ENCODE data around the gene CDK11B.
"Not testable (repeated sequence)": the region's sequence is repeated elsewhere in the genome, so short reads cannot be mapped to it uniquely, and the experiment has no call there.

- TF ChIP-seq EZH2 (IDR thresholded peaks at IDR 0.05; ENCODE audit: insufficient read depth, poor library complexity, severe bottlenecking); EZH2phosphoT487 (IDR thresholded peaks at IDR 0.05; ENCODE audit: insufficient read depth, low read depth): not testable (repeated sequence)
These were observed 11.1 kb downstream of the CDK11B start for GRCh38 chr1:1647567-1648241.
